NCI-H774 (cell line): ENCODE measurements around the gene CELF2.
A peak's percentile ranks its signal among the peaks of the same experiment; 100 is the strongest.

Source experiments
- DNase-seq: peaks from one replicate; lab custom pipeline; 2025; lab: John Stamatoyannopoulos, UW

Gene CELF2

GRCh38 chr10:11249152-11249807 lies 231.6 kb downstream of the CELF2 start:
- no peak for DNase-seq

- no peak for DNase-seq
Measured at GRCh38 chr10:11249808-11250195, 232.1 kb downstream of the CELF2 start.

- no peak for DNase-seq
Measured at GRCh38 chr10:11250304-11250703, 232.6 kb downstream of the CELF2 start.

- no peak for DNase-seq
Measured at GRCh38 chr10:11252887-11253286, 235.2 kb downstream of the CELF2 start.

- DNase-seq: no peak
Measured at GRCh38 chr10:11253385-11254002, 235.8 kb downstream of the CELF2 start.

- no peak for DNase-seq
Measured at GRCh38 chr10:11255156-11255555, 237.5 kb downstream of the CELF2 start.

- DNase-seq: no peak
Measured at GRCh38 chr10:11255796-11256444, 238.2 kb downstream of the CELF2 start.

GRCh38 chr10:11256896-11257295 lies 239.2 kb downstream of the CELF2 start:
- no peak for DNase-seq

GRCh38 chr10:11257440-11258090 lies 239.9 kb downstream of the CELF2 start:
- DNase-seq: no peak

GRCh38 chr10:11260170-11260569 lies 242.5 kb downstream of the CELF2 start:
- no peak for DNase-seq

- DNase-seq: no peak
Measured at GRCh38 chr10:11261143-11261542, 243.5 kb downstream of the CELF2 start.

GRCh38 chr10:11261687-11262493 lies 244.2 kb downstream of the CELF2 start:
- DNase-seq: no peak

GRCh38 chr10:11262494-11263345 lies 245.0 kb downstream of the CELF2 start:
- no peak for DNase-seq

GRCh38 chr10:11263767-11264166 lies 246.1 kb downstream of the CELF2 start:
- DNase-seq: no peak

- no peak for DNase-seq
Measured at GRCh38 chr10:11264296-11265048, 246.8 kb downstream of the CELF2 start.

GRCh38 chr10:11265484-11265883 lies 247.8 kb downstream of the CELF2 start:
- DNase-seq: no peak

GRCh38 chr10:11266426-11266825 lies 248.8 kb downstream of the CELF2 start:
- no peak for DNase-seq

GRCh38 chr10:11270135-11270857 lies 252.6 kb downstream of the CELF2 start:
- DNase-seq: peak; percentile 33

GRCh38 chr10:11270858-11271179 lies 253.1 kb downstream of the CELF2 start:
- no peak for DNase-seq

- DNase-seq: no peak
Measured at GRCh38 chr10:11272915-11273389, 255.3 kb downstream of the CELF2 start.
